ENCODE results near the gene PSMA2.
A peak's percentile ranks its signal among the peaks of the same experiment; 100 is the strongest.
"Not testable (repeated sequence)": the region's sequence is repeated elsewhere in the genome, so short reads cannot be mapped to it uniquely, and the experiment has no call there.

Gene PSMA2

GRCh38 chr7:42900842-42901241 lies 31.1 kb downstream of the PSMA2 start:
- no peak for DNase-seq

- no peak for DNase-seq
Observed at GRCh38 chr7:42893346-42894240, 38.4 kb downstream of the PSMA2 start.

GRCh38 chr7:42886893-42887505 lies 45.0 kb downstream of the PSMA2 start:
- no peak for DNase-seq

- no peak for DNase-seq
Observed at GRCh38 chr7:42886129-42886528, 45.8 kb downstream of the PSMA2 start.

GRCh38 chr7:42885183-42885582 lies 46.8 kb downstream of the PSMA2 start:
- not testable (repeated sequence) for DNase-seq

- no peak for DNase-seq
Observed at GRCh38 chr7:42883950-42884349, 48.0 kb downstream of the PSMA2 start.

- DNase-seq = no peak
Observed at GRCh38 chr7:42880392-42880791, 51.6 kb downstream of the PSMA2 start.

- DNase-seq = no peak
Observed at GRCh38 chr7:42878303-42878702, 53.7 kb downstream of the PSMA2 start.

GRCh38 chr7:42877862-42878261 lies 54.1 kb downstream of the PSMA2 start:
- DNase-seq = no peak

GRCh38 chr7:42876182-42877068 lies 55.5 kb downstream of the PSMA2 start:
- peak; percentile 69 for DNase-seq

- DNase-seq = peak; percentile 81
Observed at GRCh38 chr7:42869131-42870020, 62.6 kb downstream of the PSMA2 start.

GRCh38 chr7:42868480-42868879 lies 63.5 kb downstream of the PSMA2 start:
- DNase-seq = no peak
